Activated effector memory CD4-positive, alpha-beta T cell treated with anti-CD3 and anti-CD28 coated beads, Interleukin-2, amount 50 U/mL, for 16 hours (primary cell): ENCODE measurements around the gene MRRF.
"Not testable (repeated sequence)": the region's sequence is repeated elsewhere in the genome, so short reads cannot be mapped to it uniquely, and the experiment has no call there.

ENCODE experiments used
- DNase-seq: peaks from one replicate; pipeline ENCODE4 v3.0.0-alpha.2; 2020

MRRF gene

DNA sequence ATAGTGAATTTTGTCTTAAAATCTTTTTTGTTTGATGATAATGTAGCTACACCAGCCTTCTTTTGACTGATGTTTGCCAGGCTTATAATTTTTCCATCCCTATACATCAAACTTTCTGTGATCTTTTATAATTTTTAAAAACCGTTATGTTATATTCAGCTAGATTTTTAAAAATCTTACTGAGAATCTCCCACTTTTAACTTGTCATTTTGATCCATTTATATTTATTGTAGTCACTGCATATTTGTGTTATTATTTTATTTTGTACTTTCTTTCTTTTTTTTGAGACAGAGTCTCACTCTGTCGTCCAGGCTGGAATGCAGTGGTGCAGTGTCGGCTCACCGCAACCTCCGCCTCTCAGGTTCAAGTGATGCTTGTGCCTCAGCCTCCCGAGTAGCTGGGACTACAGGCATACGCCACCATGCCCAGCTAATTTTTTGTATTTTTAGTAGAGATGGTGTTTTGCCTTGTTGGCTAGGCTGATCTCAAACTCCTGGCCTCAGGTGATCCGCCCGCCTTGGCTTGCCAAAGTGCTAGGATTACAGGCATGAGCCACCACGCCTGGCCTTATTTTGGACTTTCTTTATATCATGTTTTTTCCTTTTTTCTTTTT, 12.7 kb downstream of the MRRF start:
- DNase-seq, result no peak

DNA sequence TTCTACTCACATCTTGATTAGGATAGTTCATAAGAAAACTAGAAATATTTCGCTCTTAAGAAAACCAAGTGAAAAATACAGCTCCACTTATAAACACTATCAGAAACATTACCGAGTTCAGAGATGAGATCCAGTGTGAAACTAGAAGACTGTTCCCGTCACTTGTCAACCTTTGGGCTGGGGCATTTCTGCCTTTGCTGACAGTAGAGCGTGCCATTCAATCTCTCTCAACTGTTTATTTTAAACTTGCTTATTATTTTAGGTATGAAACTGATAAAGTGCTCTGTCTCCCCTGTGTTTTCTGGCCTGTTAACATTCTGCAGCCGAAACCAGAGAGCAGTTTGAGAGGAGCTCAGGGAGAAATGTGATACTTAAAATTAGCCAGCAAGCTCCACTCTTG, 16.7 kb downstream of the MRRF start:
- DNase-seq, result no peak

DNA sequence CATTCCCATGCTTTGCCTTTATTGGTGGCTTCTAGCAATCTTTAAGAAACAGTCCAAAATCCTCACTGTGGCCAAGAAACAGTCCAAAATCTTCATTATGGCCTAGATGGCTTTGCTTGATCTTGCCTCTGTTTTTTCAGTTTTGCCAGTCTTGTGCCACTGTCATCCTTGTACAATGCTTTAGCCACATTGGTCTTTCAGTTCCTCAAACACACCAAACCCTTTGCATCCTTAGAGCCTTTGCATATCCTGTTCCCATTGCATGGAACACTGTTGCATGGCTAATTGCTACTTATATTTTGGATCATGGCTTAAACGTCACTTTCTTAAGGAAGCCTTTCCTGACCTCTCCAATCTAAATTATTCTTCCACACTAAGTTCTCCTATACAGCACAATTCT, 22.1 kb downstream of the MRRF start:
- DNase-seq, result no peak

DNA sequence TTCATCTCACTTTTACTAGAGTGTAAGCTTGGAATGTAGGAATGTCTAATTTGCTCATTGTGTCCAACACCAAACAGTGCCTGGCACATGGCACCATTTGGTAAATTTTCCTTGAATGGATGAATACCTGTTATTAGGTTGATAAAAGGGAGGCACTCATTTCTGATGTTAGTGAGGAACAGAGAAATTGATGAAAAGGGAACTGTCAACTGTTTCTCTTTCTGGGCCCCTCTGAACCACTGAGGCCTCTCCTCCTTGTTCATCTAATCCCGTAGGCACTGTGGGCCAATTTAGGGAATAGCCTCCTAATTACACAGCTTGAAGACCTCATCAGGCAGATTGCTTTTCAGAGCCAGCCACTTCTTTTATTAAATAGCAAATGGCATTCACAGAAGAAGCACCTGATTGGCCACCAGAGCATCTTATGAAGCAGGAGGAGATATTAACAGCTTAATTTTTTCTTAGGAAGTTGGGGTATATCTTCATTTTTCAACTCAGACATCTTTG, 22.6 kb downstream of the MRRF start:
- no peak for DNase-seq

DNA sequence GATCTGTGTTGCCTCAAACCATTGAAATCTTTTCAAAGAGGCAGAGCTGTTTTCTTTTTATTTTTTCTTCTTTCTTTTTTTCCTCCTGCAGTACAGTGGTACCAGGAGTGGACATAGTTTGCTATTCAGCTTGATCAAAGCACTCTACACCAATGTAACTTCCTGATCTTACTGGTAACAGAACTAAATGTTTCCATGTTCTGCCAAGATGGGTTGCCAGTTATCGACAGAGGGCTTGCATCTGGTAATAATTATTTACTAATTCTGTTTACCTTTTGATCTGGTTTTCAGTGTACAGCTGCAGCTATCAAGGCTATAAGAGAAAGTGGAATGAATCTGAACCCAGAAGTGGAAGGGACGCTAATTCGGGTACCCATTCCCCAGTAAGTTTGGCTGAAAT, 26.8 kb downstream of the MRRF start:
- no peak for DNase-seq

DNA sequence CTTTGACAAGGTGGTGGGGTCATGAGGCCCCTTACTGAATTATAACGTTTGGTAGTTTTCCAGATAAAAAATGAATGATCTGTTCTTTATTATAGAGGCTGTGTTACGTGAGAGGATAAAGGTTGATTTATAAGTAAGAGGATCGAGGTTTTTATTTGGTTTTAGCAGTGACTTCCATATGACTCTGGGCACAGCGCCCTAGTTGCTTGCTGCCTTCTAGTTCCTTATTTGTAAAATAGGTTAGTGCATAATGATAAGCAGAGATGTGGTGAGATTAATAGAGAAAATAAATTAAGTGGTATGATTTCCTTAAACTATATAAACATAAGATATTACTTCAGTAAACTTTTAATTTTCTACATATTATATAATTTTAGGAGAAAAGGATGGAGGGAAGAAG, 29.8 kb downstream of the MRRF start:
- DNase-seq, result no peak

DNA sequence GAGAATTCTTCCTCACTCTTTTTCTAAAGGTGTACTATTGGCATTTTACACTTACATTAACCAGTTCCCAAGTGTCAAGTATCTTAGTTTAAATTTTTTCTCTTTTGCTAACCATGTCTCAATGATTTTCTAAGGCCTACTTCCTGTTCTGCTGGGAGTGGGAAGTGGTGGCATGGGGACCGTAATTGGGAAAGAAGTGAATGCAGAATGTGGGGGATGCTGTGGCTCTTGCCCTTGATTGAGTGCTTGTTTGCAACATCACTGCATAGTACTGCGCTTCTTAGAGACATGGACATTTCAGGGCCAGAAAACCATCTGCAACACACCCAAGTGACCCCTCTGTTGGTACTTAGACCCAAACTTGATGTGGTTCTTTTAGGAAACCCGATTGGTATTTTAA, 32.8 kb downstream of the MRRF start:
- no peak for DNase-seq

DNA sequence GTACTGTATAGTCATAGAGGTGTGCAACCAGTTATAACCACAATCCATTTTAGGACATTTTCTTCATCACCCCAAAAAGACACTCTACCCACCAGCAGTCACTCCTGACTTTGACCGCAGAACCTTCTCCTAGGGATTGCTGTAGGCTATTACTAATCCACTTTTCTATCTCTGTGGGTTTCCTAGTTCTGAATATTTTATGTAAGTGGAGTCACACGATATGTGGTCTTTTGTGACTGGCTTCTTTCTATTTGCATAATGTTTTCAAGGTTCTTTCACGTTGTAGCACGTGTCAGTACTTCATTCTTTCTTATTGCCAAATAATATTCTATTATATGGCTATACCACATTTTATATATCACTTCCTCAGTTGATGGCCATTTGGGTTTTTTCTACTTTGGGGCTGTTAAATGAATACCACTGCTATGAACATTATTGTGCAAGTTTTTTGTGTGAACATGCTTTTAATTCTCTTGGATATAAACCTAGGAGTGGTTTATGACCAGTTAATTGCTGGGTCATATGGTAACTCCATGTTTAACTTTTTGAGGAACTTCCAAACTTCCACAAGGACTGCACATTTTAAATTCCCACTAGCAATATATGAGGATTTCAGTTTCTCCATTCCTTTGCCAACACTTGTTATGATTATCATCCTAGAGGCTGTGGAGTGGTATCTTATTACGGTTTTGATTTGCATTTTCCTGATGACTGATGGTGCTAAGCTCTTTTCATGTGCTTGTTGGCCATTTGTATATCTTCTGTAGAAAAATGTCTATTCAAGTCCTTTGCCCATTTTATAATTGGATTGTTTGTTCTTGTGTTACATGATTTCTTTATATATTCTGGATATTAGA, 37.8 kb downstream of the MRRF start:
- DNase-seq, result no peak

DNA sequence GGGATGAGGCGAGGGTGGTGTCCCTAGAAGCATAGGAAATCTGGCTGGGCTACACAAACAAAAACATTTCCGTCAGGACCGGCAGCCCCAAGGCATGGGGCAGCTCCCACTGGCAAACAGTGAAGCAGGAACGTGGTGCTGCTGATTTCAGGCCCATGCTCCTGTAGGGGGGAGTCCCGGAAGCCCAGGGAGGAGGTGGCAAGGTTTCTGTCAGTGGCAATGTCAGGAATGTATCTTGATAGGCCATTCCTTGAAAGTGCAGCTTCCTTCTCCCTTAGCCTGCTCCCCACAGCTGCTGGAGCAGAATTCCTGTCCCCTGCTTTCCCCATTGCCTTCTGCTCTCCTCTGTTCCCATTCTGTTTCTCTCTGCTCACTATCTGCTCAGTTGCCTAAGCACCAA, 42.4 kb downstream of the MRRF start:
- DNase-seq, result no peak

DNA sequence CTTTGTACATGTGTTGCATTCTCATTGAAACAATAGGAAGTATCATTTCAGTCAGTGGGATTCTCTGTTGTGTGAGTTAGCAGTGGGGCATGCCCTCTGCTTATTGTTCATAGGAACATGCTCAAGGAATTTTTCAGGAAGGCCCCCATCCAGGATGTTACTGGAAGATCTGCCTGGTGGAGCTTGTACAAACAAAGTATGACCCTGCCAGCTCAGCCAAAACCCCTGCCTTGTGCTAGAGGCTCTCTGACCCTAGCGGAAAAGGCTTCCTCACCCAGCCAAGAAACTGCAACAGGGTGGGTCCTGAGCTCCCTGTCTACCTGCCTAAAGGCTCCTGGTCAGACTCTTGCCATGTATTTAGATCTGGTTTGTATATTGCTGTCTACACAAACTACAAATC, 43.2 kb downstream of the MRRF start:
- DNase-seq, result no peak

DNA sequence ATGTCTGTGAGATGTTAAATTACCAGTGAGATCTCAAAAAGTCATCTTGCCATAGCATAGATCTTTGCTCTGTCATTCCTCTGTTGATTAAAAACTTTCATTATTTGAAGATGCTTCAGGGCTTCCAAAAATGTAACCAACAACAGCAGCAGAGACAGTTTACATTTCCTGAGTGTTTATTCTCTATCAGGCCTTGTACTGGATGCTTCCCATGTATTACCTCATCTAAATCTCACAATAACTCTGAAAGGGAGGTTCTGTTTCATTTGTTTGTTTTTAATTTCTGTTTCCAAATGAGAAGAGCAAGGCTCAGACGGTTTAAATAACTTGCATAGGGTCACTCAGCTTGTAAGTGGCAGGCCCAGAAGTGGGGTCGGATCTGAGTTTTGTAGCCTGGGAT, 45.2 kb downstream of the MRRF start:
- no peak for DNase-seq

DNA sequence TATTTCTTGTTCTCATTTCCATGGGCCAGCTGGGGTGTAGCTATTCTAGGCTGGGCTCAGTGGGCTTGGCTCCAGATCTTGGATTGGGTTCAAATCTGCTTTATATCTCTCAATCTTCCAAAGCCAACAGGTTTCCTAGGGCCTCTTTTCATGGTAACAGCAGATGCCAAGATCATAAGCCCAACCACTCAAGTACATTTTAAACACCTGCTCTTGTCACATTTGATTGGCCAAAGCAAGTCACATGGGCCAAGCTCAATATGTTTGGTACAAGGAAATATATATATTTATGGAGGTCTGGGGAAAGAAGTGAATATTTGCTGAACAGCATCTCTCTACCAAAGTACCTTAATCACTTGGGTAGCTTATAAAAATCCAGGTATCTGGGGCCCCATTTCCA, 49.5 kb downstream of the MRRF start:
- DNase-seq, result no peak

DNA sequence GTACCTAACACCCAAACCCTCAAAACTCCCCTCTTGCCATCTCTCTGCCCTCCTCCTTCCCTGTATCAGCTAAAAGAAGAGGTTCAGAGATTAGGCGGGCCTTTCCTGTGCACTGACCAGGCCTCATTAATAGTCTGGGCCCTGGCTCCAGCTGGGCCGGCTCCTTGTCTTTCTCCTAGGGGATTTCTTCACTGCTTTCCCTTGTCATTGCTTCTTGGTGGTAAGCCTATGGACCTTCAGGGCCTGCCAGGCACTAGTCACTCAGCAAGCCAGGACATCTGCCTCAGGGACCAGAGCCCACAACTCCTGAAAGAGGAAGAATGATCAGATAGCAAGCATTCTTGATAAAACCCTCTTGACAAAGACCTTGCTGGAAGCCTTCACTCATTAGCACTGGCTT, 50.9 kb downstream of the MRRF start:
- DNase-seq, result no peak

DNA sequence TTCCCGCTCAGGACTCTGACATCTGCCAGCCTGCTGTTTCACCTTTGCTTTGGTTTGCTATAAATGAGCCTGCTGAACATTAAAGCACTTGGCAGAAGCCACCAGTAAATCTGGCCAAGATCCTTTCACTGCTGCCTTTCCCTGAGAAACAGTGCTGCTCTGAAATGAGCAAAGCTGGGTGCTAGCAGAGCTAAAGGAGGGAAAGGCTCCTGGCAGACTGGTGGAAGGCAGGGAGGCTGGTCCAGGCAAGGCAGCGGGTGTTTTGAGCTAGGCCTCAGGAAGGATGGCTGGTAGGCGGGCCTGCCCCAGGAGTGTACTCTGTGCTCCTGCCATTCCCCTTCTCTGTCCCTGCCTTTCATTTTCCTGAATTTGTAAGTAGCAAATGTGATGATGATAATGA, 53.6 kb downstream of the MRRF start:
- no peak for DNase-seq

DNA sequence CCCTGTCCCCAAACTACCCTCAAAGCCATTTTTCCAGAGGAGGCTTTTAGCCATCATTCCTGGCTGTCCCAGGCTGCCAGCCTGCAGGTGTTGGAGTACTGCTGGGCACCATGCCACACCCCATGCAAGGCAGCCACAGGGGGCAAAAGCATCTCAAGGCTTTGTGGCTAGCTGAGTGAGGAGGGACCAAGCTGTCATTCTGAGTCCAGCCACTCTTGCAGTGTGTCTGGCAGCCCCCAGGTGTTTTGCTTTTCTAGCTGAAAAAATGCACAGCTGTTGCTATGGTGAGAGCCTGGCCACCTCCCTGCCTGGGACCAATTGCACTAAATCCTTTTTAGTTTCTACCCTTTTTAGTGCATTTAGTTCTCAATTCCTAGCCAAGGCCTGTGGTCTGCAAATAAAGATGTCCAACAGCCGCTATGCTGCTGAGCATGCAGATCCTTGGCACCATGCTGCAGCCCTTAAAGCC, 55.8 kb downstream of the MRRF start:
- DNase-seq, result no peak

DNA sequence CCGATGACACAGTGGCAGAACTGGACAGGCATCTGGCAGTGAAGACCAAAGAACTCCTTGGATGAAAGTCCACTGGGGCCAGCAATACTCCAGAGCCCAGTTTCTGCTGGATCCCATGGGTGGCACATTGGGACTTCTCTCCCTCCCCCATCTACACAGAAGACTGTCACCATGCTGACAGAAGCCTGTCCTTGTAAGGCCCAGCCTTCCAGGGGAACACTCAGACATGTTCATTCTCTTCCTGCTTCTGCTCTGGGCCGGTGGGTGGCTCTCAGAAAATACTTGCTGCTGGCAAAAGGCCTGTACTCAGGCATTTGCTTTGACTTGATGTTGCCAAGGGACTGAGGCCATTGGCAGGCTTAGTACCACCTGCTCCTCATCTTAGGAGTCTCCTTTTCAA, 57.9 kb downstream of the MRRF start:
- no peak for DNase-seq

DNA sequence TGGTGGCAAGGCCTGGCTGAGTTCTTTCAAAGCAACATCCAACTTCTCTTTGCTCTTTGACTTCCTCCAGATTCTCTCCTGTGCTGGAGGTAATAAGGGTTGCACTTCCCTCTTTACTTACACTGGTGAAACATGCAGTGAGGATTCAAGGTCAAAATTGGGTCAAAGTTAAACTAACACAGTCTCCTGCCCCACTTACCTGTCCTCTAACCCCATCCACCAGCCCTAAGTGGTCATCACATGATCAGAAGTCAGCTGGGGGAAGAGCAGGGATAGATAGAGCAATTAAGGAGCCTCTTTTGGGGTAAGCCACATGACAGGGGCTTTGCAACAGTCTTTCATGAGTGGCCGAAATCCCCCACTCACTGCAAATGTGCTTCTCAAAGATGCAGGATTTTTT, 60.0 kb downstream of the MRRF start:
- not testable (repeated sequence) for DNase-seq

DNA sequence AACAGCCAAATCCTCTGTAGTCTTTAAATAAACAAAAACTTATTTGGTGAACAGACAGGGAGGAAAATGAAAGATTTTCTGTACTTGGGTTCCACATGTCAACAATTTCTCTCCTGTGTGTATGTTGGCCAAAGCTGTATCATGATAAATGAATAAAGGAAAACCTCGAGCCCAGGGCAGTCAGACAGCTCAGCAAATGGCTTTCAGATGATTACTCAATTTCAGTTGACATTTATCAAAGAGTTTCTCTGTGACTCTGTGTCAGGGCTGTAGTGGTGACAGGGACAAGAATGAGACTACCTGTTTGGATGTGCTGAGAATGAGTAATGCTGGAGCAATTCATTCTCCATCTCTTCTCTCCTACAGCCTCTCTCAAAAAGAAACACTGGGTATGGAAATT, 60.4 kb downstream of the MRRF start:
- no peak for DNase-seq

DNA sequence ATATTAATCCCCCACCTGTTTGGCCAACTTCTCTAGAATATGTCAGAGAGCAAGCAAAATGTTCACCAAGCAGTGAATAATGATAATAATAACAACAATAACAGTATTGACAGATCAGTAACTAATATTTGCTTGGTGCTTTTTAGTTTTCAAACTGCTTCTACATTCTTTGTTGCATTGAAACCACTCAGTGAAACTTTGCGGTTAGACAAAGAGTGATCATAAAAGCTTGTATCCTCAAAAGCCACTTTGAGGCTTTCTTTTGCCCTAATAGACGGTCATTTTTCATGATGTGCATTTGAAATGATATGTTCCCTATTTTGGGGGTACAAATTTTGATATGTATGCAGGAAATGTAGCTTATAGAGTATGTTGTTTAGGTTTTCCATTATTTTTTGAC, 62.5 kb downstream of the MRRF start:
- no peak for DNase-seq

DNA sequence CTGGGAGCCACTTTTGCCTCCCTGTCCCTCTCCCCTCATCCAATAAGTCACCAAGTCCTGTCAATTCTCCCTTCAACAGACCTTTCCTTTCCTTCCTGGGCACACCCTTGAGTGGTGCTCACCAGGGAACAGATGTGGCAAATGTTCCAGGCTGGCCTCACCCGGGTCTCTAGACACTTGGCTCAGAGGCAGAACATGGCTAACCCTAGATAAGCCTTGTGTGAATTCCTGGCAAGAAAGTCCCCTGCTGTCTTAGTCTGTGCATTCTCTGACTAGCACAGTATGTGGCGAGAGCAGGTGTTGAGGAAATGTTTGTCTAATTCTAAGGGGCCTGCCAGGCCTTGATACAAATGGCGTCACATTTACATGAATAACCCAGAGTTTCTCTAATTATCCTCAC, 64.9 kb downstream of the MRRF start:
- DNase-seq, result no peak

DNA sequence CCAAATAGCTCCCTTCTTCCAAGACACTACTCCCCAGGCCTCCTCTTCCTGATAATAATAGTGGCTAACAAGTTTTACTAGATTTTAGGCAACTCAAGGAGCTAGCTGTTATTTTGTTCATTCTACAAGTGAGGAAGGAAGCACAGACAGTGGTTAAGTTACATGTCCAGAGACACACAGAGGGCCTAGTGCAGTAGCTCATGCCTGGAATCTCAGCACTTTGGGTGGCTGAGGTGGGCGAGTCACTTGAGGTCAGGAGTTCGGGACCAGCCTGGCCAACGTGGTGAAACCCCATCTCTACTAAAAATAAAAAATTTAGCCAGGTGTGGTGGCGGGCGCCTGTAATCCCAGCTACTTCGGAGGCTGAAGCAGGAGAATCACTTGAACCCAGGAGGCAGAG, 65.8 kb downstream of the MRRF start:
- not testable (repeated sequence) for DNase-seq

DNA sequence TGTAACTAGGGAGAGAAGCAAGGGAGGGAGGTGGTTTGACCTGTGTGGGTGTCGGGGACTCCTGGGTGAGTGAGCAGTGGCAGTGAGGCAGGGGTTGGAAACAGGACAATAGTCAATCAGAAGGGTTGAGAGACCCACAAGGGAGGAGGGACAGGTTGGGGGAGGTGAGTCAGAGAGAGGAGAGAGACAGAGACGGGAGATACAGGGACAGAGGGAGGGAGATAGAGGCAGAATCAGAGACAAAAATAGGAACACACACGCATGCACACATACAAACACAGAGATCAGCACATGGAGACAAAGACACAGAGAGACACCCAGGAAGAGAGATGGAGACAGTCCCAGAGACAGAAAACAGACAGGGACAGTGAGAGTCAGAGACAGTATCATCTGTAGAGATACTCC, 66.8 kb downstream of the MRRF start:
- no peak for DNase-seq

DNA sequence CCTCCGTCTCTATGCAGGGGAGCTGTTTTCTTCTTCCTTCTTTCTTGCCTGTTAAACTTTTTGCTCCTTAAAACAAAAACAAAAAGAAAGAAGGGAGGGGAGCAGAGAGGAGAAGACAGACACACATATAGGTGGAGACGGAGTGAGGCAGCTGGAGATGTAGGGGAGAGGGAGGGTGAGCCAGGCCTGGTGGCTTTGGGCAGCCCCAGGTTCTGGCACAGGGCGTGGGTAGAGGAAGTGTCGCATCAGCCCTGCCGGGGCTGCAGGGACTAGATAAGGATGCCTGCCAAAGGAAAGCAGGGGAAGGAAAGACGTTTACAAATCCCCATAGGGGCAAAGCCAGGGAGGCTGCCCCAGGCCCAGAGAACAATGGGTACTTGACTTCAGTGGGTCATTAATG, 67.4 kb downstream of the MRRF start:
- DNase-seq, result no peak

DNA sequence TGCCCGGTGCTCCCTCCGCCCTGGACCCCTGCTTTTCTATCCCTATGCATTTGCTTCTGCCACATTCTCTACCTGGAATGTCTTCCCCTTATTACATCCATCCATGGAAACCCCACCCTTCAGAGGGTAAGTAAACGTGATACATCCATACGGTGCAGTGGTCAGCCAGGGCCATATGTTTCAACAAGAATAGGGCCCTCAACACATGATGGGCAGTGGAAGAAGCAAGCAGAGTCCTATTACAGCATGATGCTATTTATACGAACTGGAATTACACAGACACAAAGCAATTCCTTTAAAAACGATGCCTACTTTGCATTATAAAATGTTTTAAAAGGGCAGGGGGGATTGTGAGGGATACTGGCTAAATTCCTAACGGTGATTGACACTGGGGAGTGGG, 68.0 kb downstream of the MRRF start:
- no peak for DNase-seq
